ENCODE data around the gene RXFP2. TPM values are rescaled to one million over a fixed set of nuclear protein-coding genes. Genes with fewer than 3 reads are reported as not detected.

RXFP2 gene
- not detected for total RNA-seq

GRCh38 chr13:31739226-31739625 is at the start of gene RXFP2:
Gene RXFP2, plus strand, starts transcription at chr13:31739526. Its CDS starts 87 bp downstream, at chr13:31739613.

